Retinal pigment epithelial cell (primary cell): Measurements from ENCODE around the gene EEF1B2.
"Not testable (repeated sequence)": the region's sequence is repeated elsewhere in the genome, so short reads cannot be mapped to it uniquely, and the experiment has no call there.

ENCODE experiments used
- DNase-seq: peaks from one replicate; pipeline ENCODE4 v3.0.0-alpha.2; 2010; ENCODE audit warnings: low read depth
- H3K4me3 ChIP-seq: 2 replicates; pipeline ENCODE4 v1.5.1; 2011; ENCODE audit warnings: mild to moderate bottlenecking, low read length, control low read depth, moderate library complexity
- TF ChIP-seq, protein P1 (sequence below): conservative IDR thresholded peaks from 2 replicates; pipeline ENCODE4 v1.5.1; 2011; ENCODE audit warnings: low read depth, low read length, control low read depth, inconsistent platforms

The EEF1B2 gene

DNA sequence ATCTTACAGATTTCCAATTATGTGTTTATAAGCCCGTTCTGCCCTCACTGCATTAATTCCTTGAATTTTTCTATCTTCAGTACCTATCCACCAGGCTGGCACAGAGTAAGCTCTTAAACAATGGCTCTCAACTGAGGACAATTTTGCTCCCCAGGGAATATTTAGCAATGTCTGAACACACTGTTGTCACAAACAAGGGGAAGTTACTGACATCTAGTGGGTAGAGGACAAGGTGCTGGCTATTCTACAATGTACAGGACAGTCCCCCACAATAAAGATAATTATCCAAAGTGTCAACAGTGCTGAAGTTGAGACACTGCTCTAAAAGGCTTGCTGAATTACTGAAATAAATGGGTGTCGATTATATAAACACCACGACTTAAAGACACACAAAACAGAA is 5.5 kb upstream of the EEF1B2 start:
- no peak overlapping the region for H3K4me3 ChIP-seq

DNA sequence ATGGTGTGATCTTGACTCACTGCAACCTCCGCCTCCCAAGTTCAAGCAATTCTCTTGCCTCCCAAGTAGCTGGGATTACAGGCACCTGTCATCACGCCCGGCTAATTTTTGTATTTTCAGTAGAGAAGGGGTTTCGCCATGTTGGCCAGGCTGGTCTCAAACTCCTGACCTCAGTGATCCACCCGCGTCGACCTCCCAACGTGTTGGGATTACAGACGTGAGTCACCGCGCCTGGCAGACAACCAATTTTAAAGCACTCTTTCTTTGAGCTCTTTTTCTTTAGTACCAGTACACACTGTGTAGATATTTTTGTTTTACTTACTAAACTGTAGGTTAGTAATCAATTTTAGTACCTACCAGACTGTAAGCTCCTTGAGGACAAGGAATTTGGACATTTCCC is 2.7 kb upstream of the EEF1B2 start:
- not testable (repeated sequence) for H3K4me3 ChIP-seq, DNase-seq

More for the DNA sequence above, 5.5 kb upstream of the EEF1B2 start:
- TF ChIP-seq, protein P1, sequence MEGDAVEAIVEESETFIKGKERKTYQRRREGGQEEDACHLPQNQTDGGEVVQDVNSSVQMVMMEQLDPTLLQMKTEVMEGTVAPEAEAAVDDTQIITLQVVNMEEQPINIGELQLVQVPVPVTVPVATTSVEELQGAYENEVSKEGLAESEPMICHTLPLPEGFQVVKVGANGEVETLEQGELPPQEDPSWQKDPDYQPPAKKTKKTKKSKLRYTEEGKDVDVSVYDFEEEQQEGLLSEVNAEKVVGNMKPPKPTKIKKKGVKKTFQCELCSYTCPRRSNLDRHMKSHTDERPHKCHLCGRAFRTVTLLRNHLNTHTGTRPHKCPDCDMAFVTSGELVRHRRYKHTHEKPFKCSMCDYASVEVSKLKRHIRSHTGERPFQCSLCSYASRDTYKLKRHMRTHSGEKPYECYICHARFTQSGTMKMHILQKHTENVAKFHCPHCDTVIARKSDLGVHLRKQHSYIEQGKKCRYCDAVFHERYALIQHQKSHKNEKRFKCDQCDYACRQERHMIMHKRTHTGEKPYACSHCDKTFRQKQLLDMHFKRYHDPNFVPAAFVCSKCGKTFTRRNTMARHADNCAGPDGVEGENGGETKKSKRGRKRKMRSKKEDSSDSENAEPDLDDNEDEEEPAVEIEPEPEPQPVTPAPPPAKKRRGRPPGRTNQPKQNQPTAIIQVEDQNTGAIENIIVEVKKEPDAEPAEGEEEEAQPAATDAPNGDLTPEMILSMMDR = no peak
- DNase-seq = no peak

DNA sequence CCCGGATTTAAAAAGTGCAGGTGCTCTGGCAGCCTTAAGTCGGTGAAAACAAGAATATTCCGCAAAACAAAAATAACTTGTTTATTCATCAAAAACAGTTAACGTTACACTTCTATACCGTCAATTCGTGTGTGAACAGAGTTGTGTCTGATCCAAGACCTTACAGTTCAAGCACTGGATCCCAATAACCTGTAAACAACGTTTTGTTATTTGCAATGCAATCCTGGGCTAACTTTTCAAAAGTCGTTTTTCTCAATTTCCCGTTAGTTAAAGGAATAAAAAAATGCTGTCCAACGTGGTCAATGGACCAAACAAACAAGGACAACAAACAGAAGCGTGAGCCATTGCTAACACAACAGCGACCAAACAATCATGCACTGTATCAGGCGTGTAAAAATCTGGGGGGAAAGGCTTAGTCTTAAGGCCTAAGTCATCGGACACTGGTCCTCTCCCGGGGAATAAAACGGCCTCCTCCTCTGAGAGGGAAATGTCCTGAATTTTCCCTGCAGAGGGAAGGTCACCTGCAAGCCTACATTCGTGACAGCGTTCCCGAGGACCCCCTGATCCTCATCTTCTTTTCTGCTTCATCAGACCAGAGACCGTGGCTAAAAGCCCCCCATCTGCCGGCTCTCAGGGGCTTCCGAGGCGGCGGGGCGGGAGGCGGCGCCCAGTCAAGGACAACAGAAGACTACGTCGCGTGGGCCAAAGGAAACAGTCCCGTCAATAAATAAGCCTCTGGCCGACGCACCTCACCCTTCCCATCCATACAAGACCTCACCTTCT is 941 bp upstream of the EEF1B2 start:
- peak overlapping the region; percentile 92 for H3K4me3 ChIP-seq
- TF ChIP-seq, protein P1 = no peak
- DNase-seq = peak; percentile 28

DNA sequence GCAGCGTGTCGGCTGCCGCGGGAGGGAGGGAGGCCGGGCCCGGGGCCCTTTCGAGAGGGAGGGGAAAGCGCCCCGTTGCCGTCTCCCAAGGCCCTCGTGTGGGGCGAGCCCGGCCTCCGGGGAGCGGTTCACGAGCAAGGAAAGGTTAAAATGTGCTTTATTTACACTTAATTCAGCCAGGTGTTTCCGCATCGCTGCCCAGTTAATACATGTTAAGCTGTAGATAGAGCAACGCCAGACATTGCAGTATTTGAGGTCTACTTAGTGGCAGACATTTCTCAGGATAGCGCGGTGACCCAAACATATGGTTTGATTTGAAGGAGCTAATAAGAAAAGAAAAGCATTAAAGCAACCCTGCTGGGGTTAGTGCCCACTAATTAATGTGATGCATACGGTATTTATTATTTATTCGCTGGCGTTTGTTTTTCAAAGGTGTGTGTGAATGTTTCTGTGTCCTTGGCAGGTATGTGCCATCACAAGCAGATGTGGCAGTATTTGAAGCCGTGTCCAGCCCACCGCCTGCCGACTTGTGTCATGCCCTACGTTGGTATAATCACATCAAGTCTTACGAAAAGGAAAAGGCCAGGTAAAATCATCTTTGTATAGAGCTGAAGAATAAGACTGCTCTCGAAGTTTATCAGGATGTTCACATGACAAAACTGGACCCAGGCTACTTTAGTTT is 571 bp downstream of the EEF1B2 start:
- H3K4me3 ChIP-seq = peak overlapping the region; percentile 92
- no peak for DNase-seq
- TF ChIP-seq, protein P1 = no peak

DNA sequence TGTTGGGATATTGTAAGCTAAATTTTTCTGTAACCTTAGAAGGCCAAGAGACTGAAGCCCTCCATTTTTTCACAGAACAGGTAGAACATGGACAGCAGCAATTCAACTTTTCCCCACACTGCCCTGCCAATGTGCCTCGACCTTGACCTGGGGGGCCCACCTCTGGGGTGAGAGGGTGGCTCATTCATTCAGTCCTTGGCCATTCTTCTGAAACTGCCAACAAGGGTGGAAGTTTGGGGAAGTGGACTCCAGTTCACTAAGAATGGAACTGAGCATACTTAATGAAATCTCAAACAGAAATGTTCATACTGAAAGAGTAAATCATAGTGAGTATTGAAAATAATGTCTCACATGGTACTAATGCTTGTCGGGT is 1.1 kb downstream of the EEF1B2 start:
- no peak for DNase-seq
- peak overlapping the region; percentile 92 for H3K4me3 ChIP-seq
- TF ChIP-seq, protein P1 = no peak

DNA sequence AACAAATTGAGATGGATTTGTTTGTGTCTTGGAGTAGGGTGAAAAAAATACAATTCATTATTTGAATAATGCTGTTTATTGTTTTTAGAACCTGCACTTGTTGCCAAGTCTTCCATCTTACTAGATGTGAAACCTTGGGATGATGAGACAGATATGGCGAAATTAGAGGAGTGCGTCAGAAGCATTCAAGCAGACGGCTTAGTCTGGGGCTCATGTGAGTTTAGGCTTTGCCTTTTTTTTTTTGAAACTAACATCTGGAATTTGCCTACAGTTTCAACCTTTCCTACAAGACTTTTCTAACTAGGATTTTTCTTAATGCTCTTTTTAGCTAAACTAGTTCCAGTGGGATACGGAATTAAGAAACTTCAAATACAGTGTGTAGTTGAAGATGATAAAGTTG is 2.7 kb downstream of the EEF1B2 start:
- DNase-seq = not testable (repeated sequence)

DNA sequence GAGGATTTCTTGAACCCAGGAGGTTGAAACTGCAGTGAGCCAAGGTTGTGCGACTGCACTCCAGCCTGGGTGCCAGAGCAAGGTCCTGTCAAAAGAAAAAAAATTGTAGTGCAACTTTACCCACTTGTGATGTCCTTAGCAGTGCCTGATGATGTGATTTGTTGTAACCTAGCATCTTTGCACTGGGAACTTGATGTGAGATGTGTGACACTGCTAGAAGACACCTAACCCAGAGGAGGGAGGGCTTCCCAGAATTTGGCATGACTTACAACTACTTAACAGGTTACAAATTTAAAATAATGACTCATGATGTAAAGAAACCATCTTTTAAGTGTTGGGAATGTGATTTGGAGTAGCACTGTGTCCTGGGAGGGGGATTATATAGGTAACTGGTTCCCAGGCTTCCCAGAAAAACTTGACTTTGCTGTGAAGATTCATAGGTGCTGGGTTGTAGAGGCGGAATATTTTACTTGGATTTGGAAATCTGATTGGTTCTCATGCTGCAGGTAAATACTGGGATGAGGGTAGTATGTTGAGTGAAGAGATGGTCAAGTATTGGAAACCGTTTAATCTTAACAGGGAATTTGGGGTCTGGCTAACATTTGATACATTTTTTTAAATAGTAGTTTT is 3.7 kb downstream of the EEF1B2 start:
- no peak overlapping the region for H3K4me3 ChIP-seq
- TF ChIP-seq, protein P1 = no peak
- DNase-seq = no peak

More for the DNA sequence above, 2.7 kb downstream of the EEF1B2 start:
- not testable (repeated sequence) for H3K4me3 ChIP-seq
